Body of pancreas (tissue), 4 donors: Measurements from ENCODE around the gene CTXN1.
A peak's percentile ranks its signal among the peaks of the same experiment; 100 is the strongest.

Experiments used
- POLR2A ChIP-seq, 3 donors: fragments of 450-650 bp; IDR thresholded peaks; one replicate each; pipeline ENCODE4 v1.6.1; 2016; ENCODE audit warnings: antibody characterized with exemption in 3 of 3, mild to moderate bottlenecking in 2 of 3
- TF ChIP-seq, protein P1 (sequence below), 7 experiments: fragments of 450-650 bp in 4 of 7; fragments of 200-600 bp in 3 of 7; sonication (generic) in 3 of 7; IDR thresholded peaks; one replicate each; pipeline ENCODE4 v1.5.1; 2016 to 2019; ENCODE audit warnings: antibody characterized with exemption in 7 of 7

DNA sequence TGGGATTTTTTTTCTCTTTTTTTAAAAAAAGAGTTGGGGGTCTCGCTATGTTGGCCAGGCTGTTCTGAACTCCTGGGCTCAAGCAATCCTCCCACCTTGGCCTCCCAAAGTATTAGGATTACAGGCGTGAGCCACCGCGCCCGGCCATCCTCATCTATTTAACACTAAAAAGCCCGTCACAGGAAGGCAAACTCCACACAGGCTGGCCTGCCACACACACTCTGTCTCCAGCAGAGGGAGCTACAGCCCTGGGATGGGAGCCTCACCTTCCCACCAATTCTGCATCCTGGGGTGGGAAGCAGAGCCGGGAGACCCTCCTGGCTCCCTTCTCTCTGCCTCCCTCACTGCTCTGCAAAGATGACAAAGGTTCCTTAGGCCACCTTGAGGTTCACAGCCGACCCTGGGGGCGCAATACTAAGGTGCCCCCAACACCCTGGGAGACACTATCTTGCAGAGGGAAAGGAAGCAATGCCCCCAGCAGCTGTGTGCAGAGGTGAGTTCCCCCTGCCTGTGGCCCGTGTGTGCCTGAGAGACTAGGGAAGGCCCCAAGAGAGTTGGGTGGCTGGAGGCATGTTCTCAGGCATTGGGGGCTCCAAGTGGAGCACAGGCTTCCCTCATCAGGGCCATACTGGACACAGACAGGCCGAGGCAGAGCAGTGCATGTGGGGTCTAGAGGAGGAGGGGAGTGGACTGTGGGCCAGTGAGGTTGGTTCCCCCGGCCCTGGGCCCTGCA lies 44.9 kb upstream of the CTXN1 start:
- no peak for TF ChIP-seq POLR2A (IDR thresholded peaks at IDR 0.05)
- TF ChIP-seq, protein P1, sequence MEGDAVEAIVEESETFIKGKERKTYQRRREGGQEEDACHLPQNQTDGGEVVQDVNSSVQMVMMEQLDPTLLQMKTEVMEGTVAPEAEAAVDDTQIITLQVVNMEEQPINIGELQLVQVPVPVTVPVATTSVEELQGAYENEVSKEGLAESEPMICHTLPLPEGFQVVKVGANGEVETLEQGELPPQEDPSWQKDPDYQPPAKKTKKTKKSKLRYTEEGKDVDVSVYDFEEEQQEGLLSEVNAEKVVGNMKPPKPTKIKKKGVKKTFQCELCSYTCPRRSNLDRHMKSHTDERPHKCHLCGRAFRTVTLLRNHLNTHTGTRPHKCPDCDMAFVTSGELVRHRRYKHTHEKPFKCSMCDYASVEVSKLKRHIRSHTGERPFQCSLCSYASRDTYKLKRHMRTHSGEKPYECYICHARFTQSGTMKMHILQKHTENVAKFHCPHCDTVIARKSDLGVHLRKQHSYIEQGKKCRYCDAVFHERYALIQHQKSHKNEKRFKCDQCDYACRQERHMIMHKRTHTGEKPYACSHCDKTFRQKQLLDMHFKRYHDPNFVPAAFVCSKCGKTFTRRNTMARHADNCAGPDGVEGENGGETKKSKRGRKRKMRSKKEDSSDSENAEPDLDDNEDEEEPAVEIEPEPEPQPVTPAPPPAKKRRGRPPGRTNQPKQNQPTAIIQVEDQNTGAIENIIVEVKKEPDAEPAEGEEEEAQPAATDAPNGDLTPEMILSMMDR (IDR thresholded peaks at IDR 0.05), result peak; percentile 21 to 60 (median 51)
